SK-N-SH (cell line): Measurements from ENCODE around the gene HPN. TPM values are rescaled to one million over a fixed set of nuclear protein-coding genes. Genes with fewer than 3 reads are reported as not detected.

ENCODE experiments used
- CTCF ChIA-PET: fragments of 300-600, 350-600 bp; formaldehyde crosslinking; extraction: SDS; loops from one replicate; lab custom pipeline; 2021; lab: Yijun Ruan, JAX
- POLR2A ChIA-PET: fragments of 350-600 bp; sonication (Branson Sonifier 250); formaldehyde crosslinking; extraction: SDS; loops from one replicate; lab custom pipeline; 2020; ENCODE audit warnings: antibody characterized with exemption, inconsistent platforms; lab: Yijun Ruan, JAX
- DNase-seq: peaks from one replicate; pipeline ENCODE4 v3.0.0; 2012
- H2AFZ ChIP-seq: fragments of 200-600 bp; sonication (generic); 2 replicates; pipeline ENCODE4 v1.8.1; 2016; ENCODE audit warnings: antibody characterized with exemption, mild to moderate bottlenecking, low read depth
- H3F3A ChIP-seq: fragments of 200-600 bp; sonication (generic); replicated peaks from 2 replicates; pipeline ENCODE3; 2016; ENCODE audit warnings: antibody characterized with exemption, mild to moderate bottlenecking; ENCODE audit not compliant: insufficient read depth
- H3K27ac ChIP-seq, 2 experiments: fragments of 200-500 bp in 1 of 2; fragments of 200-600 bp in 1 of 2; sonication (Bioruptor generic) in 1 of 2; sonication (generic), shearing (Covaris generic) in 1 of 2; 2 replicates each; pipeline versions ENCODE4 v1.5.1 to v1.6.1; 2014 to 2016; ENCODE audit warnings: low read depth in 2 of 2, inconsistent platforms in 1 of 2, low read length in 1 of 2, mild to moderate bottlenecking in 1 of 2, mixed read lengths in 1 of 2
- H3K27me3 ChIP-seq: fragments of 200-600 bp; sonication (generic), shearing (Covaris generic); 2 replicates; pipeline ENCODE4 v1.6.1; 2016; ENCODE audit warnings: mixed run types; ENCODE audit not compliant: insufficient read depth
- H3K36me3 ChIP-seq, 2 experiments: fragments of 200-500 bp in 1 of 2; fragments of 200-600 bp in 1 of 2; sonication (Bioruptor generic) in 1 of 2; sonication (generic) in 1 of 2; replicated peaks in 1 of 2; 2 replicates each; pipeline versions ENCODE3 to v1.5.1; 2014 to 2016; ENCODE audit warnings: low read length in 1 of 2, mild to moderate bottlenecking in 1 of 2; ENCODE audit not compliant: insufficient read depth in 2 of 2, control insufficient read depth in 1 of 2
- H3K4me1 ChIP-seq, 2 experiments: fragments of 200-500 bp in 1 of 2; fragments of 200-600 bp in 1 of 2; sonication (Bioruptor generic) in 1 of 2; sonication (generic), shearing (Covaris generic) in 1 of 2; 2 replicates each; pipeline versions ENCODE4 v1.5.1 to v1.6.1; 2014 to 2016; ENCODE audit warnings: low read depth in 1 of 2, low read length in 1 of 2, mixed run types in 1 of 2; ENCODE audit not compliant: insufficient read depth in 2 of 2, control insufficient read depth in 1 of 2
- H3K4me2 ChIP-seq: fragments of 200-600 bp; sonication (generic), shearing (Covaris generic); 2 replicates; pipeline ENCODE4 v1.6.1; 2017; ENCODE audit warnings: mixed run types
- H3K4me3 ChIP-seq, 2 experiments: fragments of 200-500 bp in 1 of 2; fragments of 200-600 bp in 1 of 2; sonication (Bioruptor generic) in 1 of 2; sonication (generic), shearing (Covaris generic) in 1 of 2; 2 replicates each; pipeline versions ENCODE4 v1.5.1 to v1.8.1; 2014 to 2016; ENCODE audit warnings: low read depth in 2 of 2, inconsistent platforms in 1 of 2, low read length in 1 of 2, mild to moderate bottlenecking in 1 of 2, mixed read lengths in 1 of 2, moderate library complexity in 1 of 2
- H3K79me2 ChIP-seq: fragments of 200-600 bp; sonication (generic); 2 replicates; pipeline ENCODE4 v1.8.1; 2017; ENCODE audit warnings: mild to moderate bottlenecking; ENCODE audit not compliant: insufficient read depth
- H3K9ac ChIP-seq: fragments of 200-600 bp; sonication (generic); 2 replicates; pipeline ENCODE4 v1.6.1; 2017; ENCODE audit warnings: mixed run types
- H3K9me2 ChIP-seq: fragments of 200-600 bp; sonication (generic); 2 replicates; pipeline ENCODE4 v1.6.1; 2017; ENCODE audit warnings: mixed run types
- H3K9me3 ChIP-seq: fragments of 200-600 bp; sonication (generic); 2 replicates; pipeline ENCODE4 v1.6.1; 2017; ENCODE audit warnings: mixed run types, mild to moderate bottlenecking, moderate library complexity
- H4K20me1 ChIP-seq: fragments of 200-600 bp; sonication (generic); 2 replicates; pipeline ENCODE4 v1.6.1; 2017; ENCODE audit warnings: mild to moderate bottlenecking, mixed run types; ENCODE audit not compliant: insufficient read depth
- CTCF ChIP-seq: fragments of 200-600 bp; sonication (generic); IDR thresholded peaks from 2 replicates; pipeline ENCODE4 v1.6.1; 2017; ENCODE audit warnings: antibody characterized with exemption, mild to moderate bottlenecking, moderate library complexity
- ELF1 ChIP-seq: IDR thresholded peaks from 2 replicates; pipeline ENCODE4 v1.4.0; 2012
- EZH2phosphoT487 ChIP-seq: fragments of 200-600 bp; sonication (generic); IDR thresholded peaks from 2 replicates; pipeline ENCODE4 v1.6.1; 2017; ENCODE audit warnings: low read depth, mixed run types, mild to moderate bottlenecking, antibody characterized with exemption, moderate library complexity, borderline replicate concordance
- FOSL2 ChIP-seq: IDR thresholded peaks from 2 replicates; pipeline ENCODE4 v1.4.0; 2012; ENCODE audit warnings: low read depth, mild to moderate bottlenecking, moderate library complexity, borderline replicate concordance
- MAX ChIP-seq: IDR thresholded peaks from 2 replicates; pipeline ENCODE4 v1.4.0; 2012; ENCODE audit warnings: low read depth
- NRF1 ChIP-seq: IDR thresholded peaks from 2 replicates; pipeline ENCODE4 v1.6.1; 2012; ENCODE audit warnings: low read depth, mild to moderate bottlenecking, low read length
- PBX3 ChIP-seq: IDR thresholded peaks from 2 replicates; pipeline ENCODE4; 2012
- POLR2AphosphoS5 ChIP-seq: IDR thresholded peaks from 2 replicates; pipeline ENCODE4 v1.6.1; 2012; ENCODE audit warnings: low read depth, low read length
- REST ChIP-seq: IDR thresholded peaks from 2 replicates; pipeline ENCODE4 v1.6.1; 2012; ENCODE audit warnings: mild to moderate bottlenecking, low read depth, low read length, moderate library complexity
- RFX5 ChIP-seq: IDR thresholded peaks from 2 replicates; pipeline ENCODE4 v1.6.1; 2012; ENCODE audit warnings: mild to moderate bottlenecking, improper control_type of control experiment, low read length
- SIN3A ChIP-seq: IDR thresholded peaks from 2 replicates; pipeline ENCODE4 v1.6.1; 2012; ENCODE audit warnings: low read depth, mild to moderate bottlenecking, low read length, moderate library complexity, borderline replicate concordance
- TCF12 ChIP-seq: IDR thresholded peaks from 2 replicates; pipeline ENCODE4 v1.4.0; 2012
- TEAD4 ChIP-seq: IDR thresholded peaks from 2 replicates; pipeline ENCODE4 v1.4.0; 2012; ENCODE audit warnings: mild to moderate bottlenecking, borderline replicate concordance; ENCODE audit not compliant: insufficient read depth
- ZBTB33 ChIP-seq: IDR thresholded peaks from 2 replicates; pipeline ENCODE4 v1.4.0; 2012; ENCODE audit warnings: low read depth, borderline replicate concordance
- WGBS: methylation state at CpG from one replicate; pipeline ENCODE4 v1.1.6; 2017; ENCODE audit warnings: low lambda C conversion rate; 5-methylcytosine and 5-hydroxymethylcytosine counted together
- polyA plus RNA-seq, 3 experiments: library from polyadenylated mRNA; depleted of rRNA; stranded (reverse); fragments of >200 nt; gene quantifications; 2 replicates each; pipeline ENCODE4 v1.2.3, GENCODE V29; 2012

HPN gene
- polyA plus RNA-seq, 1 of the 3 experiments (the other 2 are of a cell fraction): 0.05 TPM

- no peak for DNase-seq
- ChIA-PET POLR2A (no interaction called here), CTCF (interaction anchor here (4.0 to 9.9 kb wide), 2 partner anchors 8 to 15 kb away, joined by 24 to 86 read pairs; partner anchors contain the start of gene HPN)
- Histone ChIP-seq H3K36me3 (no peaks in the 10 kb centered on the region), H3K79me2 (no peaks in the 10 kb centered on the region), H3F3A (no peaks in the 10 kb centered on the region), H3K9me2 (no peaks in the 10 kb centered on the region), H3K27ac (no peak overlapping the region), H3K4me2 (no peak overlapping the region), H2AFZ (no peak overlapping the region), H3K4me1 (peaks cover 0 to 8% of the 10 kb centered on the region in 2 experiments; a peak in 1 of 4 replicates), H3K4me3 (no peak overlapping the region), H3K9ac (no peak overlapping the region), H3K9me3 (no peaks in the 10 kb centered on the region), H4K20me1 (no peaks in the 10 kb centered on the region), H3K27me3 (peaks cover 14% of the 10 kb centered on the region)
- WGBS: 87% methylated on average over 5 of the region's 5 CpGs
- TF ChIP-seq NRF1: no peak
- no peak for TF ChIP-seq ELF1
- TF ChIP-seq TCF12: no peak
- no peak for TF ChIP-seq EZH2phosphoT487
- TF ChIP-seq RFX5: no peak
- no peak for TF ChIP-seq POLR2AphosphoS5
- no peak for TF ChIP-seq FOSL2
- TF ChIP-seq MAX: no peak
- no peak for TF ChIP-seq ZBTB33
- no peak for TF ChIP-seq TEAD4
- TF ChIP-seq SIN3A: no peak
- no peak for TF ChIP-seq PBX3
- TF ChIP-seq REST: no peak
- TF ChIP-seq CTCF: no peak
Observed at GRCh38 chr19:35051796-35052195, 10.3 kb downstream of the HPN start.
